NCI-H187 (cell line): Measurements from ENCODE around the gene TANGO6.
"Not testable (repeated sequence)": the region's sequence is repeated elsewhere in the genome, so short reads cannot be mapped to it uniquely, and the experiment has no call there.

Experiments
- DNase-seq, 2 experiments: peaks; one replicate each; lab custom pipeline; 2025; lab: John Stamatoyannopoulos, UW

TANGO6 gene

GRCh38 chr16:68972720-68973119 is 129.4 kb downstream of the TANGO6 start:
- DNase-seq, result no peak

GRCh38 chr16:68973611-68974120 is 130.3 kb downstream of the TANGO6 start:
- no peak for DNase-seq

- no peak for DNase-seq
Observed at GRCh38 chr16:68978303-68978954, 135.1 kb downstream of the TANGO6 start.

GRCh38 chr16:68980695-68981315 is 137.5 kb downstream of the TANGO6 start:
- no peak for DNase-seq

- DNase-seq, result no peak
Observed at GRCh38 chr16:68981971-68982370, 138.6 kb downstream of the TANGO6 start.

GRCh38 chr16:68984467-68984866 is 141.1 kb downstream of the TANGO6 start:
- DNase-seq, result no peak

GRCh38 chr16:68985268-68985667 is 141.9 kb downstream of the TANGO6 start:
- DNase-seq, result no peak

- no peak for DNase-seq
Observed at GRCh38 chr16:68985855-68986254, 142.5 kb downstream of the TANGO6 start.

- DNase-seq, result no peak
Observed at GRCh38 chr16:68987734-68988457, 144.6 kb downstream of the TANGO6 start.

- not testable (repeated sequence) for DNase-seq
Observed at GRCh38 chr16:68990172-68990845, 147.0 kb downstream of the TANGO6 start.

- no peak for DNase-seq
Observed at GRCh38 chr16:68991075-68991474, 147.7 kb downstream of the TANGO6 start.

GRCh38 chr16:68992521-68992920 is 149.2 kb downstream of the TANGO6 start:
- DNase-seq, result no peak

- no peak for DNase-seq
Observed at GRCh38 chr16:68993456-68993855, 150.1 kb downstream of the TANGO6 start.

- DNase-seq, result no peak
Observed at GRCh38 chr16:68993885-68994284, 150.6 kb downstream of the TANGO6 start.

- no peak for DNase-seq
Observed at GRCh38 chr16:68994324-68994723, 151.0 kb downstream of the TANGO6 start.

- DNase-seq, result no peak
Observed at GRCh38 chr16:68995011-68995504, 151.7 kb downstream of the TANGO6 start.

GRCh38 chr16:68997564-68997963 is 154.2 kb downstream of the TANGO6 start:
- no peak for DNase-seq

- DNase-seq, result no peak
Observed at GRCh38 chr16:68999114-68999513, 155.8 kb downstream of the TANGO6 start.

- DNase-seq, result no peak
Observed at GRCh38 chr16:69003500-69003899, 160.2 kb downstream of the TANGO6 start.

- DNase-seq, result no peak
Observed at GRCh38 chr16:69005641-69006355, 162.5 kb downstream of the TANGO6 start.

GRCh38 chr16:69012906-69013305 is 169.6 kb downstream of the TANGO6 start:
- DNase-seq, result no peak

GRCh38 chr16:69013991-69014390 is 170.7 kb downstream of the TANGO6 start:
- DNase-seq, result no peak
